Neural progenitor cell (in vitro differentiated cells): ENCODE data around the gene RABEP2. TPM values are rescaled to one million over a fixed set of nuclear protein-coding genes. Genes with fewer than 3 reads are reported as not detected.

Experiments used
- DNase-seq: peaks from one replicate; pipeline ENCODE4 v3.0.0-alpha.2; 2016; ENCODE audit warnings: low spot score
- H2AFZ ChIP-seq: fragments of 200-600 bp; sonication (generic); replicated peaks from 2 replicates; pipeline ENCODE4 v1.6.1; 2016; ENCODE audit warnings: antibody characterized with exemption
- H3F3A ChIP-seq: fragments of 200-600 bp; sonication (generic); 2 replicates; pipeline ENCODE4 v1.6.1; 2016; ENCODE audit warnings: antibody characterized with exemption, low read depth
- H3K27ac ChIP-seq: fragments of 200-600 bp; sonication (generic); 2 replicates; pipeline ENCODE4 v1.5.1; 2016; ENCODE audit warnings: mild to moderate bottlenecking
- H3K27me3 ChIP-seq: fragments of 200-600 bp; sonication (generic); 2 replicates; pipeline ENCODE4 v1.6.1; 2016; ENCODE audit warnings: mild to moderate bottlenecking, moderate library complexity
- H3K36me3 ChIP-seq: fragments of 200-600 bp; sonication (generic); 2 replicates; pipeline ENCODE4 v1.5.1; 2016
- H3K4me1 ChIP-seq: fragments of 200-600 bp; sonication (generic); 2 replicates; pipeline ENCODE4 v1.6.1; 2016; ENCODE audit warnings: mixed run types
- H3K4me2 ChIP-seq: fragments of 200-600 bp; sonication (generic); 2 replicates; pipeline ENCODE4 v1.6.1; 2016
- H3K4me3 ChIP-seq: fragments of 200-600 bp; sonication (generic); 2 replicates; pipeline ENCODE4 v1.5.1; 2016
- H3K79me2 ChIP-seq: fragments of 200-600 bp; sonication (generic); 2 replicates; pipeline ENCODE4 v1.6.1; 2016; ENCODE audit warnings: low read depth
- H3K9ac ChIP-seq: fragments of 200-600 bp; sonication (generic); 2 replicates; pipeline ENCODE4 v1.6.1; 2016
- H3K9me3 ChIP-seq: fragments of 200-600 bp; sonication (generic); 2 replicates; pipeline ENCODE4 v1.5.1; 2016; ENCODE audit warnings: low read depth
- H4K20me1 ChIP-seq: fragments of 200-600 bp; sonication (generic); 2 replicates; pipeline ENCODE4 v1.6.1; 2016; ENCODE audit warnings: low read depth
- H3K27ac Mint-ChIP-seq: 3 replicates; pipeline ENCODE4 v1.8.0; 2021; ENCODE audit warnings: mixed read lengths
- H3K27me3 Mint-ChIP-seq: 2 replicates; pipeline ENCODE4 v1.8.0; 2022; ENCODE audit warnings: low read depth, mild to moderate bottlenecking, inconsistent platforms, moderate library complexity, mixed read lengths; ENCODE audit not compliant: insufficient read depth
- H3K36me3 Mint-ChIP-seq: 3 replicates; pipeline ENCODE4 v1.8.0; 2021; ENCODE audit warnings: mixed read lengths
- H3K4me1 Mint-ChIP-seq: 3 replicates; pipeline ENCODE4 v1.8.0; 2021; ENCODE audit warnings: mixed read lengths
- H3K4me3 Mint-ChIP-seq: 3 replicates; pipeline ENCODE4 v1.8.0; 2021; ENCODE audit warnings: mild to moderate bottlenecking, moderate library complexity, mixed read lengths
- H3K9me3 Mint-ChIP-seq: 3 replicates; pipeline ENCODE4 v1.8.0; 2020; ENCODE audit warnings: mixed read lengths
- CTCF ChIP-seq: fragments of 200-600 bp; sonication (generic); IDR thresholded peaks from 2 replicates; pipeline ENCODE4 v1.5.1; 2017; ENCODE audit warnings: antibody characterized with exemption, mild to moderate bottlenecking
- EZH2 ChIP-seq: fragments of 200-600 bp; sonication (generic); IDR thresholded peaks from 2 replicates; pipeline ENCODE4 v1.6.1; 2017; ENCODE audit warnings: antibody characterized with exemption, mild to moderate bottlenecking, moderate library complexity
- EZH2phosphoT487 ChIP-seq: fragments of 200-600 bp; sonication (generic); IDR thresholded peaks from 2 replicates; pipeline ENCODE4 v1.6.1; 2017; ENCODE audit warnings: antibody characterized with exemption
- total RNA-seq: library from RNA; depleted of rRNA; stranded (reverse); fragments of >200 nt; gene quantifications from 2 replicates; pipeline ENCODE4 v1.2.3, GENCODE V29; 2015; ENCODE audit warnings: low replicate concordance

Gene RABEP2
- total RNA-seq, 1 donor from 2014 or later, result 9.1 TPM

- no peak overlapping the region for H2AFZ ChIP-seq
- no peak overlapping the region for H3K4me3 ChIP-seq
These were observed 11.1 kb upstream of the RABEP2 start for GRCh38 chr16:28935924-28936783.

GRCh38 chr16:28935346-28935745, 10.3 kb upstream of the RABEP2 start:
- no peaks in the 10 kb centered on the region for H4K20me1 ChIP-seq
- no peak overlapping the region for H3K4me3 ChIP-seq
- no peaks in the 10 kb centered on the region for H3K27me3 ChIP-seq
- DNase-seq, result no peak
- TF ChIP-seq EZH2 (no peak), EZH2phosphoT487 (no peak), CTCF (no peak)
- Mint-ChIP-seq H3K27ac (no peak overlapping the region), H3K4me3 (peak overlapping the region; percentile 12), H3K36me3 (no peaks in the 10 kb centered on the region), H3K4me1 (peaks cover 18% of the 10 kb centered on the region), H3K27me3 (peaks cover 9% of the 10 kb centered on the region), H3K9me3 (no peaks in the 10 kb centered on the region)
- no peaks in the 10 kb centered on the region for H3K36me3 ChIP-seq
- peaks cover 10% of the 10 kb centered on the region for H3F3A ChIP-seq
- no peak overlapping the region for H3K27ac ChIP-seq
- H3K79me2 ChIP-seq, result no peaks in the 10 kb centered on the region
- no peak overlapping the region for H2AFZ ChIP-seq
- no peak overlapping the region for H3K4me2 ChIP-seq
- peaks cover 8% of the 10 kb centered on the region for H3K4me1 ChIP-seq
- H3K9ac ChIP-seq, result no peak overlapping the region
- no peaks in the 10 kb centered on the region for H3K9me3 ChIP-seq

More at GRCh38 chr16:28935924-28936783, 11.1 kb upstream of the RABEP2 start:
- no peaks in the 10 kb centered on the region for H3K9me3 Mint-ChIP-seq
- H3K27me3 ChIP-seq, result no peaks in the 10 kb centered on the region
- H3K4me2 ChIP-seq, result no peak overlapping the region
- H3K4me1 Mint-ChIP-seq, result peaks cover 10% of the 10 kb centered on the region
- no peaks in the 10 kb centered on the region for H3K36me3 ChIP-seq
- peaks cover 9% of the 10 kb centered on the region for H3K27me3 Mint-ChIP-seq
- peak; percentile 69 for DNase-seq
- H3K36me3 Mint-ChIP-seq, result no peaks in the 10 kb centered on the region
- no peaks in the 10 kb centered on the region for H3K9me3 ChIP-seq
- peaks cover 3% of the 10 kb centered on the region for H3K4me1 ChIP-seq
- no peak overlapping the region for H3K9ac ChIP-seq
- no peak overlapping the region for H3K27ac Mint-ChIP-seq
- TF ChIP-seq CTCF (no peak), EZH2phosphoT487 (no peak), EZH2 (no peak)
- H3F3A ChIP-seq, result peaks cover 2% of the 10 kb centered on the region
- no peak overlapping the region for H3K4me3 Mint-ChIP-seq
- no peaks in the 10 kb centered on the region for H3K79me2 ChIP-seq
- no peak overlapping the region for H3K27ac ChIP-seq
- H4K20me1 ChIP-seq, result no peaks in the 10 kb centered on the region

GRCh38 chr16:28933171-28933570, 8.1 kb upstream of the RABEP2 start:
- no peaks in the 10 kb centered on the region for H3K36me3 Mint-ChIP-seq
- H3F3A ChIP-seq, result peaks cover 16% of the 10 kb centered on the region
- no peak overlapping the region for H3K27ac Mint-ChIP-seq
- H3K79me2 ChIP-seq, result no peaks in the 10 kb centered on the region
- DNase-seq, result no peak
- H2AFZ ChIP-seq, result no peak overlapping the region
- TF ChIP-seq EZH2 (no peak), CTCF (no peak), EZH2phosphoT487 (no peak)
- peaks cover 20% of the 10 kb centered on the region for H3K4me1 Mint-ChIP-seq
- no peak overlapping the region for H3K4me3 Mint-ChIP-seq
- no peaks in the 10 kb centered on the region for H3K9me3 Mint-ChIP-seq
- no peaks in the 10 kb centered on the region for H3K36me3 ChIP-seq
- H3K27ac ChIP-seq, result no peak overlapping the region
- H3K27me3 ChIP-seq, result no peaks in the 10 kb centered on the region
- H3K4me1 ChIP-seq, result peaks cover 8% of the 10 kb centered on the region
- peaks cover 6% of the 10 kb centered on the region for H3K27me3 Mint-ChIP-seq
- no peak overlapping the region for H3K4me2 ChIP-seq
- no peak overlapping the region for H3K9ac ChIP-seq
- no peaks in the 10 kb centered on the region for H4K20me1 ChIP-seq
- H3K9me3 ChIP-seq, result no peaks in the 10 kb centered on the region
- no peak overlapping the region for H3K4me3 ChIP-seq
